Activated effector memory CD4-positive, alpha-beta T cell treated with Interleukin-2 at 50 U/mL for 16 hours (primary cell): ENCODE measurements around the gene MORN1.

Source experiments
- DNase-seq: peaks from one replicate; pipeline ENCODE4 v3.0.0-alpha.2; 2020

The MORN1 gene

GRCh38 chr1:2404142-2404889, 13.0 kb upstream of the MORN1 start:
- no peak for DNase-seq

DNA sequence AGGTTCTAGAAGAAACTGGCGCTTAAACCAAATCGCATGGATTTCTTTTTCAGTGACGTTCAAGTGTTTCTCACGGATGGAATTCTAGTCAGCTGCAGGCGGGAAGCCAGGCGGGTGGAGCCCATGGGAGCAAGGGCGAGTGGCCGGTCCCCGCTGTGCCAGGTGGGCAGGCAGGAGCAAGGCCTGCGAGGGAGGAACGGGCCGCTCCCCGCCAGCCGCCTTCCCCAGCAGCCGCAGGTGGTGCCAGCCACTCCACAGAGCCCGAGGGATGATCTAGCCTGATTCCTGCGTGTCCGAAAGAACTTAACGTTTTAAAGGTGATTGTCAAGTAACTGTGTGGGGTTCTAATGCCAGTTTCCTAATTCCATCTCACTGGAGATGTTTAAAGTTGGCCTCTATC, 11.9 kb upstream of the MORN1 start:
- no peak for DNase-seq

DNA sequence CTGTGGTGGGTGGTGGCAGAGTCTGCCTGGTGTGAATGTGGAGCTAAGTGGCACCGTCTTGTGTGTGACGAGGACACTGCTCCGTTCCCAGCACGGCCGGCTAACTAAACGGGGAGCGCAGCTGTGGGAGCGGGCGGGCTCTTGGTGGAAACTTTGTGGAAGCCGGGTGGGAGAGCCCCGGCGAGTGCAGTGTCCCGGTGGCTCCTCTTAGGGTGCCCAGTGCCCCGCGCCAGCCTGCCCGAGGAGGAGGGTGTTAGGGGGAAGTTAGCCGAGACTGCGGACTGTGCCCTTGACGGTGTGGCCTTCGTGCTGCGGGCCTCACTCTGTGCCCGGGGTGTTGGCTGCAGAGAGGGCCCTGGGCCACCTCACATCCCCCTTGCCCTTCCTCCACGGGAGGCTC, 11.1 kb upstream of the MORN1 start:
- no peak for DNase-seq

GRCh38 chr1:2400950-2401649, 9.7 kb upstream of the MORN1 start:
- DNase-seq, result no peak

- no peak for DNase-seq
These were observed 9.2 kb upstream of the MORN1 start for GRCh38 chr1:2400576-2400909.

- no peak for DNase-seq
These were observed 8.7 kb upstream of the MORN1 start for GRCh38 chr1:2399890-2400575.

- no peak for DNase-seq
These were observed 7.5 kb upstream of the MORN1 start for GRCh38 chr1:2398871-2399270.

GRCh38 chr1:2397007-2397679, 5.8 kb upstream of the MORN1 start:
- DNase-seq, result no peak

DNA sequence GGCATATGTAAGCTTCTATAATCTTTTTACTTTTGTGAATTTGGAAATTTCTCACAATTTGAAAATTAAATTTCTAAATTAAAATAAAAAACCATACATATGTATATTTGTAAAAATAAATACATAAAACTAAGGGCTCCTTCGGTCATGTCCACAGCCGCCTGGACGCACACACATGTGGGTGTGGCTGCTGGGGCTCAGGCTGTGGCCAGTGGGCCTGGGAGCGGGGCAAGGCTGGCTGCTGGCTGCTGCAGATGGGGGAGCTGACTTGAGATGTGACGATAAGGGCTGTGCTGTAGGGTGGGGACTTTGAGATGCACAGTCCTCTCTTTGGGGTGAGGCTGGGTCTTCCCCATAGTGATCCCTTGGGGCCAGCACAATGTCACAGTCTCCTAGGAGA, 5.1 kb upstream of the MORN1 start:
- no peak for DNase-seq

DNA sequence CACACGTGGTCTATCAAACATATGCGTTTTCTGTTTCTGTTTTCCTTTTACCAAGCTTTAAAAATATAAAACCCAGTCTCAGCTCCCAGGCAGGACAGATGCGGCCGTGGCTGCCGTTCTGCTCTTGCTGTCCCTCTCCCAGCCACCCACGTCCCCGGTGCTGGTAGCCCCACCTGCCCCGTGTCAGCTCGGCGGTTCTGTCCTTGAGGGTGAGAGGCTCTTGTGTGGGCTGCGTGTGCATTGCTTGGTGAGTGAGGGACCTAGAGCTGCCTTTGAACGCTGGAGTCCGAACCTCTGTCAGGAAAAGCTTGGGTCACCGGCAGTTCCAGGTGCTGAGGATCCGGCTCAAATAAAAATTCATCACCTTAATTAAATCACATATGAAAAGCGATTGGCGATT, 4.7 kb upstream of the MORN1 start:
- no peak for DNase-seq

DNA sequence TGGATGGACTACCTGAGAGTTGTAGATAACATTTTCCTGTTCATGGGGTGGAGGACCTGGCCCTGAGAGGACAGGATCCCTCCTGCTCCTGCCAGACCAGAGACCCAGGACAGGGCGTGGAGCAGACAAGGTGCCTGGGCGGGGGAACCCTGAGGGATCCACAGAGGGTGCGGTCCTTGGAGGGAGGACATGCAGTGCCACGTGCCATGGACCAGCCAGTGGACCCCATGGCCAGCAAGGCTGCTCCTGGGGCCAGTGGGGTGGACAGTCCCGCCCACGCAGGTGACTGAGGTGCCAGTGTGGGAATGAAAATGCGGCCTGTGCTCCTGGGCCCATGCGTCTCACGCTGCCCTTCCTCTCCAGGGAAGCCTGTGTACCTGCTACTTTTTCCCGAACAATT, 3.9 kb upstream of the MORN1 start:
- no peak for DNase-seq

GRCh38 chr1:2394761-2395160, 3.4 kb upstream of the MORN1 start:
- DNase-seq, result no peak

- no peak for DNase-seq
These were observed 2.9 kb upstream of the MORN1 start for GRCh38 chr1:2394220-2394619.

DNA sequence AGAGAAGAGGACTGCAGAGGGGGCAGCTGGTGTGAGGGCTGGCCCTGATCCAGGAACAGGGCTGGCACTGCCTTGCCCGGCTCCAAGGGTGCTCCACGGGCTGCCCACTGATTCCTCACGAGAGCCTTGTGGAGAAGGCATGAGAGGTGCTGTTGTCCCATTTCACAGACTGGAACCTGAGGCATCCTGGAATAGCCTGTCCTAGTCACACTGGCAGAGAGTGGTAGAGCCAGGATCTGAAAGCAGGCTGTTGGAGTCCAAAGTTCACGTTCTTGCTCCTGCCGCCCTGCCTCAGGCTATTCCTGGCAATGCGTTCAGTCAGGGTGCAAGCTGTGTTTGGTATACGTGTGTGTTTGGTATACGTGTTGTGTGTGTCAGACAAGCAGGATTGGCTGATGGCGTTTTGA, 2.1 kb upstream of the MORN1 start:
- no peak for DNase-seq

GRCh38 chr1:2392686-2393085, 1.3 kb upstream of the MORN1 start:
- no peak for DNase-seq

- no peak for DNase-seq
These were observed 666 bp upstream of the MORN1 start for GRCh38 chr1:2391931-2392509.

- no peak for DNase-seq
These were observed 1.7 kb downstream of the MORN1 start for GRCh38 chr1:2389644-2390043.

- DNase-seq, result no peak
These were observed 3.1 kb downstream of the MORN1 start for GRCh38 chr1:2388004-2388913.

DNA sequence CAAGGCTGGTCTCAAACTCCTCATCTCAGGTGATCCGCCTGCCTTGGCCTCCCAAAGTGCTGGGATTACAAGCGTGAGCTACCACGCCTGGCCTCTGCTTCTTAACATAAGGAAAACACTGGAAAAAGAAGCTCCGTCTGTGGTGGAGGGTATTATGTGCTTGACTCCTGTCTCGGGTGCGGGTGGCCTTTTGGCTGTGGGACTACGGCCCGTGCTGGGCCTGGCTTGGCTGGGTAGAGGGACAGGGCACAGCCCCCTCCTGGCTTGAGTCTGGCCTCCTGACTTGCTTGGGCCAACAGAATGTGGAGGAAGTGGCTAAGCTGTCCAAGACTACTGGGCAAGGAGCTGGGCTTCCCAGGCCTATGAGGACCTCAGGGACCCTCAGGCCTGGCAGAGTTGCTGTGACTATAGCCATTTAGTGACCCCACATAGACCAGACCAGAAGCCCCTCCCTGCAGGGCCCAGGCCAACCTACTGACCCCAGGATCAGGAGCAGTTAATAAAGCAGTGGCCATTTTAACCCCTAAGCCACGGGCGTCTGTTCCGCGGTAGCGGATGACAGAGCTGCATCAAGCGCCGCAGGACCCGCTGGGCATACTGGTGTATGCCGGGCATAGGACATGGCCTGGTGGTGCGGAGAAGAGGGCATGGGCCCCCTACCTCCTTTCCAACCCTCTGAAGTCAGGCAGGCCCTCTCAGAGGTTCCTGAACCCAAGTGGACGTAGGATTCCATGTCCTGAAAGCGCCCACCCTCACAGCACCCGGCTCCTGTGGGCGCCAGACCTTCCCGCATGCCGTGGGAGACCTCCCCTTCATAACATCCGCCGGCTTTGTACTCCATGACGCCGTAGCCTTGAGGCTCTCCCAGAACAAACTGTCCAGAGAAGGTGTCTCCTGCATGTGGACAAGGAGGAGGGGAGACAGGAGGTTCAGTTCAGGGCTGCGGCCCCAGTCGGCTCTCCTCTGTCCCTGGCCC, 4.4 kb downstream of the MORN1 start:
- DNase-seq, result no peak

GRCh38 chr1:2385606-2386280, 5.6 kb downstream of the MORN1 start:
- DNase-seq, result no peak
